A549 (cell line): ENCODE data around the gene BBS10. TPM values are rescaled to one million over a fixed set of nuclear protein-coding genes. Genes with fewer than 3 reads are reported as not detected.
"Not testable (repeated sequence)": the region's sequence is repeated elsewhere in the genome, so short reads cannot be mapped to it uniquely, and the experiment has no call there.

ENCODE experiments used
- ATAC-seq, 2 experiments: fragments of 200-7000 bp in 1 of 2; fragments of >200 bp in 1 of 2; cut with Nextera tagmentation in 1 of 2; cut with Tn5 transposase in 1 of 2; 3 replicates each; pipeline versions ENCODE4 v1.8.0 to v1.9.1; 2018 to 2020; ENCODE audit warnings: mild to moderate bottlenecking in 1 of 2, moderate library complexity in 1 of 2
- CTCF ChIA-PET: fragments of 300-600 bp; sonication (Branson Sonifier 250); formaldehyde crosslinking; extraction: SDS; loops from one replicate; lab custom pipeline; 2021; ENCODE audit warnings: antibody characterized with exemption, inconsistent platforms; lab: Yijun Ruan, JAX
- POLR2A ChIA-PET: fragments of 350-600 bp; formaldehyde crosslinking; extraction: SDS; loops from one replicate; lab custom pipeline; 2021; ENCODE audit warnings: antibody characterized with exemption, inconsistent platforms; lab: Yijun Ruan, JAX
- DNase-seq, 2 experiments: peaks; one replicate each; pipeline versions ENCODE4 v3.0.0 to v3.0.0-alpha.2; 2011 to 2016; ENCODE audit warnings: low read depth in 1 of 2, low spot score in 1 of 2
- FAIRE-seq: peaks from 2 replicates; lab custom pipeline; 2011; peaks lifted over from hg19 to GRCh38; lab: Jason Lieb, UNC
- H3K27ac ChIP-seq, 2 experiments: fragments of >200 bp; sonication (Bioruptor Twin); formaldehyde crosslinking; 3 replicates each; pipeline ENCODE4 v1.5.1; 2016 to 2017
- H3K4me1 ChIP-seq: fragments of >200 bp; sonication (Bioruptor Twin); formaldehyde crosslinking; 3 replicates; pipeline ENCODE4 v1.6.1; 2016
- H3K4me2 ChIP-seq: fragments of >200 bp; sonication (Bioruptor Twin); formaldehyde crosslinking; 3 replicates; pipeline ENCODE4 v1.6.1; 2016
- H3K4me3 ChIP-seq: fragments of >200 bp; sonication (Bioruptor Twin); formaldehyde crosslinking; 3 replicates; pipeline ENCODE4 v1.5.1; 2016
- H3K9me3 ChIP-seq: fragments of >200 bp; sonication (Bioruptor Twin); formaldehyde crosslinking; 3 replicates; pipeline ENCODE4 v1.6.1; 2016
- BHLHE40 ChIP-seq: IDR thresholded peaks from 2 replicates; pipeline ENCODE4 v1.6.1; 2012; ENCODE audit warnings: low read depth, low read length, inconsistent platforms
- CBX2 ChIP-seq: fragments of 200-600 bp; sonication (generic); IDR thresholded peaks from 2 replicates; pipeline ENCODE4 v1.6.1; 2016; ENCODE audit warnings: low read depth, mild to moderate bottlenecking, borderline replicate concordance
- CBX8 ChIP-seq: fragments of 200-600 bp; sonication (generic); IDR thresholded peaks from 2 replicates; pipeline ENCODE4 v1.6.1; 2016
- EHMT2 ChIP-seq: fragments of 200-600 bp; sonication (generic); IDR thresholded peaks from 2 replicates; pipeline ENCODE4 v1.6.1; 2016; ENCODE audit warnings: antibody characterized with exemption, low read depth, mild to moderate bottlenecking, moderate library complexity
- HMGXB4 ChIP-seq: fragments of 250-450 bp; sonication (Bioruptor Pico); IDR thresholded peaks from 2 replicates; pipeline ENCODE4 v1.5.0; 2021; ENCODE audit warnings: mild to moderate bottlenecking, moderate library complexity, borderline replicate concordance
- JUNB ChIP-seq: fragments of >200 bp; sonication (Bioruptor Twin); formaldehyde crosslinking; IDR thresholded peaks from 2 replicates; pipeline ENCODE4 v1.6.1; 2016
- KDM1A ChIP-seq: fragments of 200-600 bp; sonication (generic); IDR thresholded peaks from 2 replicates; pipeline ENCODE4 v1.6.1; 2016; ENCODE audit warnings: low read depth, mild to moderate bottlenecking
- MAFK ChIP-seq: fragments of 450-650 bp; IDR thresholded peaks from 2 replicates; pipeline ENCODE4 v1.6.1; 2014; ENCODE audit not compliant: partially characterized antibody
- MAX ChIP-seq: IDR thresholded peaks from 2 replicates; pipeline ENCODE4 v1.6.1; 2012
- NFE2L2 ChIP-seq: fragments of 150-350 bp; conservative IDR thresholded peaks from 2 replicates; pipeline ENCODE4 v1.6.1; 2014; ENCODE audit warnings: low read length
- NPAS2 ChIP-seq: fragments of 250-450 bp; sonication (Bioruptor Pico); IDR thresholded peaks from 2 replicates; pipeline ENCODE4 v1.8.0; 2022; ENCODE audit warnings: mild to moderate bottlenecking, moderate library complexity, borderline replicate concordance
- POLR2A ChIP-seq: IDR thresholded peaks from 2 replicates; pipeline ENCODE4 v1.6.1; 2012; ENCODE audit warnings: mild to moderate bottlenecking, low read length
- RARB ChIP-seq: fragments of 250-450 bp; sonication (Bioruptor Pico); IDR thresholded peaks from 2 replicates; pipeline ENCODE4 v1.8.0; 2021; ENCODE audit warnings: mild to moderate bottlenecking, moderate library complexity
- RFX5 ChIP-seq: fragments of 450-650 bp; IDR thresholded peaks from 2 replicates; pipeline ENCODE4 v1.7.1; 2014; ENCODE audit warnings: antibody characterized with exemption, mild to moderate bottlenecking, moderate library complexity
- RNF2 ChIP-seq: fragments of 200-600 bp; sonication (generic); IDR thresholded peaks from 2 replicates; pipeline ENCODE4 v1.6.1; 2016; ENCODE audit warnings: low read depth, mild to moderate bottlenecking, antibody characterized with exemption, moderate library complexity, borderline replicate concordance
- SMC3 ChIP-seq: fragments of >200 bp; sonication (Bioruptor Twin); formaldehyde crosslinking; IDR thresholded peaks from 3 replicates; pipeline ENCODE4 v1.6.1; 2018; ENCODE audit warnings: inconsistent platforms
- SREBF2 ChIP-seq: fragments of 450-650 bp; IDR thresholded peaks from 2 replicates; pipeline ENCODE4 v1.6.1; 2014; ENCODE audit warnings: mild to moderate bottlenecking, moderate library complexity
- TP53 ChIP-seq: fragments of 250-450 bp; sonication (Bioruptor Pico); IDR thresholded peaks from 2 replicates; pipeline ENCODE4 v1.5.0; 2021; ENCODE audit warnings: mild to moderate bottlenecking, moderate library complexity
- ZFP36 ChIP-seq: fragments of 450-650 bp; IDR thresholded peaks from 2 replicates; pipeline ENCODE4 v1.6.1; 2014; ENCODE audit warnings: borderline replicate concordance; ENCODE audit not compliant: partially characterized antibody
- WGBS: methylation state at CpG from one replicate; pipeline ENCODE4 v1.1.6; 2017; ENCODE audit errors: missing lambda C conversion rate; 5-methylcytosine and 5-hydroxymethylcytosine counted together
- polyA plus RNA-seq, 4 experiments: library from polyadenylated mRNA; depleted of rRNA in 3 of 4; stranded (reverse); fragments of >200 nt; fragmentation: RNase III in 1 of 4; extraction: RNeasy Plus Mini Kit Qiagen cat#74134 plus additional on column Dnase treatment in 1 of 4; gene quantifications; 2 replicates in 3 of 4; 3 replicates in 1 of 4; pipeline ENCODE4 v1.2.3, GENCODE V29; 2011 to 2017
- TF ChIP-seq, protein P1 (sequence below): fragments of 150-350 bp; IDR thresholded peaks from 2 replicates; pipeline ENCODE4 v1.6.1; 2014; ENCODE audit warnings: low read depth, mild to moderate bottlenecking, low read length
- TF ChIP-seq, protein P2 (sequence below): fragments of 450-650 bp; IDR thresholded peaks from 2 replicates; pipeline ENCODE4 v1.6.1; 2014; ENCODE audit warnings: antibody characterized with exemption
- TF ChIP-seq, protein P3 (sequence below): fragments of 250-450 bp; sonication (Bioruptor Pico); IDR thresholded peaks from 2 replicates; pipeline ENCODE4 v1.5.0; 2020; ENCODE audit warnings: low read depth, mild to moderate bottlenecking, moderate library complexity

Gene BBS10
- polyA plus RNA-seq, 2 of the 4 experiments (the other 2 are of a cell fraction): 8.0 to 15.1 TPM

GRCh38 chr12:76329606-76330005 is 18.6 kb downstream of the BBS10 start (continued):
- TF ChIP-seq, protein P1, sequence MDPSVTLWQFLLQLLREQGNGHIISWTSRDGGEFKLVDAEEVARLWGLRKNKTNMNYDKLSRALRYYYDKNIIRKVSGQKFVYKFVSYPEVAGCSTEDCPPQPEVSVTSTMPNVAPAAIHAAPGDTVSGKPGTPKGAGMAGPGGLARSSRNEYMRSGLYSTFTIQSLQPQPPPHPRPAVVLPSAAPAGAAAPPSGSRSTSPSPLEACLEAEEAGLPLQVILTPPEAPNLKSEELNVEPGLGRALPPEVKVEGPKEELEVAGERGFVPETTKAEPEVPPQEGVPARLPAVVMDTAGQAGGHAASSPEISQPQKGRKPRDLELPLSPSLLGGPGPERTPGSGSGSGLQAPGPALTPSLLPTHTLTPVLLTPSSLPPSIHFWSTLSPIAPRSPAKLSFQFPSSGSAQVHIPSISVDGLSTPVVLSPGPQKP: no peak

- CTCF ChIA-PET: interaction anchor here (1.0 to 2.9 kb wide), 5 partner anchors 9 to 19 kb away, joined by 3 to 14 read pairs (median 4); partner anchors contain the start of gene BBS10
- Histone ChIP-seq H3K4me3 (no peak overlapping the region), H3K4me2 (no peak overlapping the region), H3K27ac (no peak overlapping the region; a peak in 1 of 6 replicates), H3K9me3 (peaks cover 6% of the 10 kb centered on the region; the same call in 1 of the 3 replicates)
- POLR2A ChIA-PET: no interaction called here
- peak; percentile 21 to 28 for DNase-seq
- WGBS: 26% methylated on average over 2 of the region's 2 CpGs
- FAIRE-seq: peak; percentile 68
- peak; percentile 40 to 54; a peak in 4 of 6 replicates for ATAC-seq
- TF ChIP-seq CBX8: no peak
- TF ChIP-seq MAFK: peak; percentile 21
- TF ChIP-seq, all 56 proteins: peak for 1
- H3K4me1 ChIP-seq: 0 out of 3 replicates have a peak, but pooled peaks cover 6% of the 10 kb centered on the region
These were observed 19.1 kb downstream of the BBS10 start for GRCh38 chr12:76329159-76329558.

- CTCF ChIA-PET, H3K9me3 ChIP-seq, DNase-seq, H3K4me1 ChIP-seq, FAIRE-seq: not testable (repeated sequence)
- peak; percentile 37; the same call in 1 of the 2 replicates for TF ChIP-seq MAX
- peak in 1 of 2 experiments; percentile 33; a peak in 3 of 6 replicates for ATAC-seq
- Histone ChIP-seq H3K27ac (peak overlapping the region; percentile 42 to 79), H3K4me3 (peak overlapping the region; percentile 46), H3K4me2 (peak overlapping the region; percentile 49)
- 11% methylated on average over 28 of the region's 32 CpGs for WGBS
- POLR2A ChIA-PET: interaction anchor here (1.4 kb wide), 1 partner anchor 136 kb away, joined by 4 read pairs; no protein-coding TSS in a partner anchor
These were observed 28.5 kb downstream of the BBS10 start for GRCh38 chr12:76319595-76320319.

DNA sequence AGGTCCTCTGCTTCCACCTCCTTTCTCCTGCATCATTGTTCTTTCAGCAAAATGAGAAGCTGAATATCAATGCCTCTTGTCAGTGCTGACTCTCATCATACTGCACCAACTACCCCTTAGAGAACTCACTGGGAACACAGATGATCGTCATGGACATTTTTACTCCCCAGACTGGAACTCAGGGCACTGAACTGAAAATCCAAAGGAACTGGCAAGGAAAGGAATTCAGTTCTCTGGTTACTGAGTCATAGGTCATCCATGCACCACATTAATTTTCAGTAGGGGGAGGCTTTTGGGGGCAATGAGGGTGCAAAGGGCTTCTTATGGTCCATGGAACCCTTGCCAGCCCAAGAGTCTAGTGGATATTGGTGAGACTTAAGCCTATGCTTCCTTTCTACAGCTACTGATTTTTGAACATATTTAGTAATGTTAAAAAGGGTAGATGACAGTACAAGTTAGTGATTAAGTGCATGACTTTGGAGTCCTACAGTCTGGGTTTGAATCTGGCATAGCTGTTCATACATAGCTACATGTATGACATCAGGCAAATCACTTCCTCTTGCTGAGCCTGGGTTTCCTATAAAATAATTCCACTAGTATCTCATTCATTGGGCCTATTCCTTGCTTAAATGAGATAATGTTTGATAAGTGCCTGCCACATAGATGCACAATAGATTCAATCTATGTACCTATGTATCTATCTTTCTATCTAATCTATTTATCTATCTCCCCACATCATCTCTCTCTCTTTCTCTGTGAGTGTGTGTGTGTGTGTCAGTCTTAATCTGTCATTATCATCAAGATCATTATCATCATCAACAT is 29.2 kb downstream of the BBS10 start:
- peak overlapping the region; percentile 42 to 79 for H3K27ac ChIP-seq

DNA sequence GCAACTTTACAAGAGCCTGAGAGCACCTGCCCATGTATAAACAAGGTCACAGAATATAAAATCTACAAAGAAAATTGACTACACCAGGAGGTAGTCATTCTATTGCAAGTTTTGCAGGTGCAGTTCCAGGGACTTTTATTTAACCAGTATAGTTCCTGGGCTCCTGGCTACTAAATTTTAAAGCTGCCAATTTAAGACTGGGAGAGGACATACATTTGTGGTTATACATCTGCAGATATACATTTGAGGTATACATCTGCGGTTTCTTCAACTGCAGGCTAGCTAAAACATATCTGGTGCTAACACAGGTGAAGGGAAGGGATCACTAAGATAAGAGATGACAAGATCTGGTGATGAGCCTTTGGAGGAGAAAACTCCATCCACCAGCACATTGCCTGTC is 30.2 kb downstream of the BBS10 start:
- ATAC-seq (no peak), FAIRE-seq (no peak), DNase-seq (no peak)
- peaks cover 7% of the 10 kb centered on the region; the same call in 2 of the 3 replicates for H3K4me1 ChIP-seq
- ChIA-PET POLR2A (no interaction called here), CTCF (interaction anchor here (0.7 to 2.1 kb wide), 2 partner anchors 10 to 30 kb away, joined by 3 to 7 read pairs; partner anchors contain the start of gene BBS10)
- H3K27ac ChIP-seq: no peak overlapping the region
- no peak overlapping the region for H3K4me3 ChIP-seq
- H3K9me3 ChIP-seq: 0 out of 3 replicates have a peak, but pooled peaks cover 8% of the 10 kb centered on the region
- H3K4me2 ChIP-seq: no peak overlapping the region
- 96% methylated on average over 1 of the region's 1 CpG for WGBS
- TF ChIP-seq RFX5 (no peak), BHLHE40 (no peak), ZFP36 (no peak), HMGXB4 (CRISPR knock-in tag) (no peak), RNF2 (no peak), TP53 (CRISPR knock-in tag) (no peak)
- TF ChIP-seq, protein P2, sequence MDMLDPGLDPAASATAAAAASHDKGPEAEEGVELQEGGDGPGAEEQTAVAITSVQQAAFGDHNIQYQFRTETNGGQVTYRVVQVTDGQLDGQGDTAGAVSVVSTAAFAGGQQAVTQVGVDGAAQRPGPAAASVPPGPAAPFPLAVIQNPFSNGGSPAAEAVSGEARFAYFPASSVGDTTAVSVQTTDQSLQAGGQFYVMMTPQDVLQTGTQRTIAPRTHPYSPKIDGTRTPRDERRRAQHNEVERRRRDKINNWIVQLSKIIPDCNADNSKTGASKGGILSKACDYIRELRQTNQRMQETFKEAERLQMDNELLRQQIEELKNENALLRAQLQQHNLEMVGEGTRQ: no peak
- TF ChIP-seq, protein P1: no peak

More for the DNA sequence above, 29.2 kb downstream of the BBS10 start:
- Histone ChIP-seq H3K4me2 (peak overlapping the region; percentile 49), H3K4me1 (peaks cover 7% of the 10 kb centered on the region; the same call in 2 of the 3 replicates), H3K9me3 (0 out of 3 replicates have a peak, but pooled peaks cover 8% of the 10 kb centered on the region), H3K4me3 (peak overlapping the region; percentile 46)
- TF ChIP-seq JUNB: no peak
- TF ChIP-seq CBX2: no peak
- TF ChIP-seq RARB: no peak
- no peak for TF ChIP-seq KDM1A
- TF ChIP-seq SREBF2: no peak
- TF ChIP-seq, protein P3, sequence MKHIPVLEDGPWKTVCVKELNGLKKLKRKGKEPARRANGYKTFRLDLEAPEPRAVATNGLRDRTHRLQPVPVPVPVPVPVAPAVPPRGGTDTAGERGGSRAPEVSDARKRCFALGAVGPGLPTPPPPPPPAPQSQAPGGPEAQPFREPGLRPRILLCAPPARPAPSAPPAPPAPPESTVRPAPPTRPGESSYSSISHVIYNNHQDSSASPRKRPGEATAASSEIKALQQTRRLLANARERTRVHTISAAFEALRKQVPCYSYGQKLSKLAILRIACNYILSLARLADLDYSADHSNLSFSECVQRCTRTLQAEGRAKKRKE (CRISPR knock-in tag): no peak
- TF ChIP-seq NPAS2 (CRISPR knock-in tag): no peak
- no peak for TF ChIP-seq EHMT2
- TF ChIP-seq NFE2L2: no peak
- no peak for TF ChIP-seq SMC3
- no peak for TF ChIP-seq POLR2A
- 73% methylated on average over 1 of the region's 1 CpG for WGBS
- POLR2A ChIA-PET: interaction anchor here (1.4 kb wide), 1 partner anchor 136 kb away, joined by 4 read pairs; no protein-coding TSS in a partner anchor
- CTCF ChIA-PET: interaction anchor here (0.7 kb wide), 2 partner anchors 11 to 136 kb away, joined by 3 read pairs; no protein-coding TSS in a partner anchor
- ATAC-seq (peak; percentile 24 to 61; a peak in 4 of 6 replicates), DNase-seq (no peak), FAIRE-seq (no peak)
